ENCODE measurements around the gene STPG3. TPM values are rescaled to one million over a fixed set of nuclear protein-coding genes. Genes with fewer than 3 reads are reported as not detected.
A peak's percentile ranks its signal among the peaks of the same experiment; 100 is the strongest.

The STPG3 gene
- total and polyA plus RNA-seq, 9 of the 15 experiments (the other 6 are each of a cell fraction or from before 2014, with no cell fraction given) = not detected

DNA sequence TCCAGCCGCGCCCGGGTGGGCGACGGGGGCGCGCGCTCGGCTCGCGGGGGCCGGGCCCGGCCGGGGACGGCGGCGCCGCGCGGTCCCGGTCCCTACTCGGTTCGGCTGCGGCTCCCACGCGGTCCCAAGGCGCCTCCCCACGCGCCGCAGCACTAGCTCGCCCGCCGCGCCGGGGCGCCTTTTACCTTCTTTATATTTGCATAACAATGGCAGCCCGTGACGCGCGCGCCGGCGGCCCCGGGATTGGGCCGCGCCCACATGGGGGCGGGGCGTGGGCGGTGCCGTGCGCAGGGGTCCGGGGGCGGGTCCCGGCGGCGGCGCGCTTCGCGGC, 51.0 kb downstream of the STPG3 start, which contains the start of gene NRARP (continued):
- TF ChIP-seq CREB1 (IDR thresholded peaks at IDR 0.05) (peak; percentile 74), CREB1 (CRISPR knock-in tag; IDR thresholded peaks at IDR 0.05) (peak; percentile 51; the same call in 1 of the 2 replicates), TBP (optimal IDR thresholded peaks at IDR 0.05; ENCODE audit: low read depth, low read length) (peak; percentile 96), PCBP2 (IDR thresholded peaks at IDR 0.05; ENCODE audit: low read depth, low read length, poor library complexity, severe bottlenecking) (no peak), SMAD3 (CRISPR knock-in tag; conservative IDR thresholded peaks at IDR 0.05) (no peak), ARHGAP35 (IDR thresholded peaks at IDR 0.05; ENCODE audit: partially characterized antibody) (no peak), TCFL5 (CRISPR knock-in tag; conservative IDR thresholded peaks at IDR 0.05) (no peak), MCM7 (IDR thresholded peaks at IDR 0.05) (no peak), CBFA2T2 (conservative IDR thresholded peaks at IDR 0.05) (no peak), SOX6 (IDR thresholded peaks at IDR 0.05) (peak; percentile 98), POLR2B (IDR thresholded peaks at IDR 0.05; ENCODE audit: low read depth, partially characterized antibody) (no peak), POLR2AphosphoS5 (IDR thresholded peaks at IDR 0.05; ENCODE audit: control insufficient read depth, insufficient read depth, low read depth, low read length) (peak; percentile 84), PRMT5 (CRISPR knock-in tag; IDR thresholded peaks at IDR 0.05) (no peak), BHLHE40 (IDR thresholded peaks at IDR 0.05; ENCODE audit: low read length) (no peak), HDGF (IDR thresholded peaks at IDR 0.05) (no peak), KAT8 (IDR thresholded peaks at IDR 0.05; ENCODE audit: low read depth) (no peak), MYC (IDR thresholded peaks at IDR 0.05; ENCODE audit: low read depth, low read length) (peak; percentile 87), MYC (CRISPR knock-in tag; IDR thresholded peaks at IDR 0.05; ENCODE audit: borderline replicate concordance, low read depth) (no peak), ZSCAN29 (IDR thresholded peaks at IDR 0.05) (no peak)
- TF ChIP-seq, protein P1, sequence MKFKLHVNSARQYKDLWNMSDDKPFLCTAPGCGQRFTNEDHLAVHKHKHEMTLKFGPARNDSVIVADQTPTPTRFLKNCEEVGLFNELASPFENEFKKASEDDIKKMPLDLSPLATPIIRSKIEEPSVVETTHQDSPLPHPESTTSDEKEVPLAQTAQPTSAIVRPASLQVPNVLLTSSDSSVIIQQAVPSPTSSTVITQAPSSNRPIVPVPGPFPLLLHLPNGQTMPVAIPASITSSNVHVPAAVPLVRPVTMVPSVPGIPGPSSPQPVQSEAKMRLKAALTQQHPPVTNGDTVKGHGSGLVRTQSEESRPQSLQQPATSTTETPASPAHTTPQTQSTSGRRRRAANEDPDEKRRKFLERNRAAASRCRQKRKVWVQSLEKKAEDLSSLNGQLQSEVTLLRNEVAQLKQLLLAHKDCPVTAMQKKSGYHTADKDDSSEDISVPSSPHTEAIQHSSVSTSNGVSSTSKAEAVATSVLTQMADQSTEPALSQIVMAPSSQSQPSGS (CRISPR knock-in tag; IDR thresholded peaks at IDR 0.05) = no peak
- TF ChIP-seq, protein P2, sequence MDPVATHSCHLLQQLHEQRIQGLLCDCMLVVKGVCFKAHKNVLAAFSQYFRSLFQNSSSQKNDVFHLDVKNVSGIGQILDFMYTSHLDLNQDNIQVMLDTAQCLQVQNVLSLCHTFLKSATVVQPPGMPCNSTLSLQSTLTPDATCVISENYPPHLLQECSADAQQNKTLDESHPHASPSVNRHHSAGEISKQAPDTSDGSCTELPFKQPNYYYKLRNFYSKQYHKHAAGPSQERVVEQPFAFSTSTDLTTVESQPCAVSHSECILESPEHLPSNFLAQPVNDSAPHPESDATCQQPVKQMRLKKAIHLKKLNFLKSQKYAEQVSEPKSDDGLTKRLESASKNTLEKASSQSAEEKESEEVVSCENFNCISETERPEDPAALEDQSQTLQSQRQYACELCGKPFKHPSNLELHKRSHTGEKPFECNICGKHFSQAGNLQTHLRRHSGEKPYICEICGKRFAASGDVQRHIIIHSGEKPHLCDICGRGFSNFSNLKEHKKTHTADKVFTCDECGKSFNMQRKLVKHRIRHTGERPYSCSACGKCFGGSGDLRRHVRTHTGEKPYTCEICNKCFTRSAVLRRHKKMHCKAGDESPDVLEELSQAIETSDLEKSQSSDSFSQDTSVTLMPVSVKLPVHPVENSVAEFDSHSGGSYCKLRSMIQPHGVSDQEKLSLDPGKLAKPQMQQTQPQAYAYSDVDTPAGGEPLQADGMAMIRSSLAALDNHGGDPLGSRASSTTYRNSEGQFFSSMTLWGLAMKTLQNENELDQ (CRISPR knock-in tag; IDR thresholded peaks at IDR 0.05; ENCODE audit: borderline replicate concordance) = no peak
- TF ChIP-seq, protein P3, sequence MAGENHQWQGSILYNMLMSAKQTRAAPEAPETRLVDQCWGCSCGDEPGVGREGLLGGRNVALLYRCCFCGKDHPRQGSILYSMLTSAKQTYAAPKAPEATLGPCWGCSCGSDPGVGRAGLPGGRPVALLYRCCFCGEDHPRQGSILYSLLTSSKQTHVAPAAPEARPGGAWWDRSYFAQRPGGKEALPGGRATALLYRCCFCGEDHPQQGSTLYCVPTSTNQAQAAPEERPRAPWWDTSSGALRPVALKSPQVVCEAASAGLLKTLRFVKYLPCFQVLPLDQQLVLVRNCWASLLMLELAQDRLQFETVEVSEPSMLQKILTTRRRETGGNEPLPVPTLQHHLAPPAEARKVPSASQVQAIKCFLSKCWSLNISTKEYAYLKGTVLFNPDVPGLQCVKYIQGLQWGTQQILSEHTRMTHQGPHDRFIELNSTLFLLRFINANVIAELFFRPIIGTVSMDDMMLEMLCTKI (IDR thresholded peaks at IDR 0.05; ENCODE audit: partially characterized antibody) = no peak
- TF ChIP-seq, protein P4, sequence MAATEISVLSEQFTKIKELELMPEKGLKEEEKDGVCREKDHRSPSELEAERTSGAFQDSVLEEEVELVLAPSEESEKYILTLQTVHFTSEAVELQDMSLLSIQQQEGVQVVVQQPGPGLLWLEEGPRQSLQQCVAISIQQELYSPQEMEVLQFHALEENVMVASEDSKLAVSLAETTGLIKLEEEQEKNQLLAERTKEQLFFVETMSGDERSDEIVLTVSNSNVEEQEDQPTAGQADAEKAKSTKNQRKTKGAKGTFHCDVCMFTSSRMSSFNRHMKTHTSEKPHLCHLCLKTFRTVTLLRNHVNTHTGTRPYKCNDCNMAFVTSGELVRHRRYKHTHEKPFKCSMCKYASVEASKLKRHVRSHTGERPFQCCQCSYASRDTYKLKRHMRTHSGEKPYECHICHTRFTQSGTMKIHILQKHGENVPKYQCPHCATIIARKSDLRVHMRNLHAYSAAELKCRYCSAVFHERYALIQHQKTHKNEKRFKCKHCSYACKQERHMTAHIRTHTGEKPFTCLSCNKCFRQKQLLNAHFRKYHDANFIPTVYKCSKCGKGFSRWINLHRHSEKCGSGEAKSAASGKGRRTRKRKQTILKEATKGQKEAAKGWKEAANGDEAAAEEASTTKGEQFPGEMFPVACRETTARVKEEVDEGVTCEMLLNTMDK (IDR thresholded peaks at IDR 0.05; ENCODE audit: borderline replicate concordance, insufficient read depth, low read depth, low read length, poor library complexity, severe bottlenecking) = peak; percentile 34
- TF ChIP-seq, protein P5, sequence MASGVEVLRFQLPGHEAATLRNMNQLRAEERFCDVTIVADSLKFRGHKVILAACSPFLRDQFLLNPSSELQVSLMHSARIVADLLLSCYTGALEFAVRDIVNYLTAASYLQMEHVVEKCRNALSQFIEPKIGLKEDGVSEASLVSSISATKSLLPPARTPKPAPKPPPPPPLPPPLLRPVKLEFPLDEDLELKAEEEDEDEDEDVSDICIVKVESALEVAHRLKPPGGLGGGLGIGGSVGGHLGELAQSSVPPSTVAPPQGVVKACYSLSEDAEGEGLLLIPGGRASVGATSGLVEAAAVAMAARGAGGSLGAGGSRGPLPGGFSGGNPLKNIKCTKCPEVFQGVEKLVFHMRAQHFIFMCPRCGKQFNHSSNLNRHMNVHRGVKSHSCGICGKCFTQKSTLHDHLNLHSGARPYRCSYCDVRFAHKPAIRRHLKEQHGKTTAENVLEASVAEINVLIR (CRISPR knock-in tag; IDR thresholded peaks at IDR 0.05) = 0 out of 2 replicates have a peak, but pooled peaks have one; percentile 41
